Testis (tissue), 2 donors: ENCODE results near the gene C11orf98.

Experiments
- CTCF ChIP-seq, 3 experiments: fragments of 450-650 bp in 2 of 3; fragments of 200-600 bp in 1 of 3; sonication (generic) in 1 of 3; IDR thresholded peaks; one replicate each; pipeline ENCODE4 v1.5.1; 2016 to 2019; ENCODE audit warnings: antibody characterized with exemption in 3 of 3, mild to moderate bottlenecking in 2 of 3, moderate library complexity in 1 of 3
- POLR2A ChIP-seq: fragments of 450-650 bp; IDR thresholded peaks from one replicate; pipeline ENCODE4 v1.6.1; 2017; ENCODE audit warnings: antibody characterized with exemption, mild to moderate bottlenecking, moderate library complexity

GRCh38 chr11:62710001-62710345, 45.0 kb upstream of the C11orf98 start:
- TF ChIP-seq CTCF (IDR thresholded peaks at IDR 0.05) (no peak), POLR2A (no peak)
